H1 (cell line): ENCODE results near the gene KCNG3. TPM values are rescaled to one million over a fixed set of nuclear protein-coding genes. Genes with fewer than 3 reads are reported as not detected.
A peak's percentile ranks its signal among the peaks of the same experiment; 100 is the strongest.

ENCODE experiments used
- CTCF ChIA-PET: fragments of 300-600 bp; sonication (Branson Sonifier 250); formaldehyde crosslinking; loops from one replicate; lab custom pipeline; 2021; ENCODE audit not compliant: partially characterized antibody; lab: Charles Lee
- POLR2A ChIA-PET: fragments of 300-600 bp; sonication (Branson Sonifier 250); formaldehyde crosslinking; loops from one replicate; lab custom pipeline; 2021; ENCODE audit warnings: inconsistent platforms; ENCODE audit not compliant: partially characterized antibody; lab: Charles Lee
- DNase-seq, 2 experiments: peaks; one replicate each; pipeline versions ENCODE4 v3.0.0 to v3.0.0-alpha.2; 2010 to 2022; ENCODE audit warnings: low spot score in 2 of 2, low read depth in 1 of 2, mixed read lengths in 1 of 2
- FAIRE-seq: peaks from 2 replicates; lab custom pipeline; 2011; peaks lifted over from hg19 to GRCh38; lab: Jason Lieb, UNC
- H2AFZ ChIP-seq: 2 replicates; pipeline ENCODE4 v1.8.1; 2012; ENCODE audit warnings: low read length, inconsistent platforms
- H2AK5ac ChIP-seq: 2 replicates; pipeline ENCODE4 v1.6.1; 2013; ENCODE audit warnings: low read depth, low read length
- H2BK120ac ChIP-seq: replicated peaks from 2 replicates; pipeline ENCODE3; 2013; ENCODE audit warnings: low read depth, low read length, inconsistent platforms
- H2BK12ac ChIP-seq: 2 replicates; pipeline ENCODE4 v1.6.1; 2013; ENCODE audit warnings: low read depth, low read length
- H2BK15ac ChIP-seq: 2 replicates; pipeline ENCODE4 v1.6.1; 2013; ENCODE audit warnings: low read length
- H2BK20ac ChIP-seq: 2 replicates; pipeline ENCODE4 v1.6.1; 2013; ENCODE audit warnings: low read length
- H2BK5ac ChIP-seq: 2 replicates; pipeline ENCODE4 v1.6.1; 2013; ENCODE audit warnings: low read depth, low read length
- H3K14ac ChIP-seq: 2 replicates; pipeline ENCODE4 v1.6.1; 2013; ENCODE audit warnings: inconsistent platforms; ENCODE audit not compliant: insufficient read length
- H3K18ac ChIP-seq: 2 replicates; pipeline ENCODE4 v1.6.1; 2013; ENCODE audit warnings: low read length; ENCODE audit errors: extremely low read depth
- H3K23ac ChIP-seq: 2 replicates; pipeline ENCODE4 v1.6.1; 2013; ENCODE audit warnings: inconsistent platforms; ENCODE audit not compliant: insufficient read length
- H3K23me2 ChIP-seq: 2 replicates; pipeline ENCODE4 v1.6.1; 2013; ENCODE audit warnings: low read depth, low read length
- H3K27ac ChIP-seq: 2 replicates; pipeline ENCODE4 v1.6.1; 2011; ENCODE audit warnings: low read depth, low read length, inconsistent platforms
- H3K27me3 ChIP-seq, 4 experiments: replicated peaks in 1 of 4; 1 replicate in 1 of 4; 2 replicates in 3 of 4; pipeline versions ENCODE4 v1.6.1 to v1.8.1; 2011 to 2013; ENCODE audit warnings: low read length in 3 of 4, mild to moderate bottlenecking in 3 of 4, inconsistent platforms in 2 of 4, mixed read lengths in 2 of 4, moderate library complexity in 1 of 4; ENCODE audit not compliant: control insufficient read depth in 3 of 4, insufficient read depth in 3 of 4; ENCODE audit errors: extremely low read depth in 1 of 4
- H3K36me3 ChIP-seq, 4 experiments: 2 replicates each; pipeline versions ENCODE4 v1.6.1 to v1.8.1; 2011 to 2013; ENCODE audit warnings: mild to moderate bottlenecking in 4 of 4, low read length in 3 of 4, moderate library complexity in 2 of 4, control low read depth in 1 of 4, inconsistent platforms in 1 of 4; ENCODE audit not compliant: insufficient read depth in 4 of 4, control insufficient read depth in 2 of 4
- H3K4ac ChIP-seq: replicated peaks from 2 replicates; pipeline ENCODE3; 2013; ENCODE audit warnings: low read length, low read depth, mixed read lengths, inconsistent platforms; ENCODE audit not compliant: insufficient read length
- H3K4me1 ChIP-seq, 4 experiments: replicated peaks in 1 of 4; 1 replicate in 1 of 4; 2 replicates in 3 of 4; pipeline versions ENCODE4 v1.6.1 to v1.8.1; 2011 to 2013; ENCODE audit warnings: low read length in 3 of 4, inconsistent platforms in 2 of 4, mixed read lengths in 1 of 4; ENCODE audit not compliant: insufficient read depth in 4 of 4, control insufficient read depth in 3 of 4
- H3K4me2 ChIP-seq, 2 experiments: 2 replicates each; pipeline versions ENCODE4 v1.6.1 to v1.8.1; 2011 to 2013; ENCODE audit warnings: low read depth in 2 of 2, low read length in 2 of 2, control low read depth in 1 of 2, inconsistent platforms in 1 of 2, mild to moderate bottlenecking in 1 of 2; ENCODE audit not compliant: insufficient read depth in 1 of 2
- H3K4me3 ChIP-seq, 4 experiments: fragments of 200-600, 300-600 bp in 1 of 4; sonication (generic), shearing (Covaris generic), sonication (Bioruptor Twin) in 1 of 4; 2 replicates each; pipeline versions ENCODE4 v1.5.1 to v1.8.1; 2011 to 2016; ENCODE audit warnings: low read length in 4 of 4, low read depth in 3 of 4, control low read depth in 2 of 4, inconsistent platforms in 2 of 4, mild to moderate bottlenecking in 2 of 4, mixed read lengths in 1 of 4, moderate library complexity in 1 of 4; ENCODE audit not compliant: insufficient read depth in 2 of 4; ENCODE audit errors: extremely low read depth in 1 of 4
- H3K56ac ChIP-seq: replicated peaks from 2 replicates; pipeline ENCODE3; 2013; ENCODE audit warnings: low read depth, mild to moderate bottlenecking, mixed read lengths, low read length, inconsistent platforms; ENCODE audit not compliant: insufficient read length
- H3K79me1 ChIP-seq: 2 replicates; pipeline ENCODE4 v1.6.1; 2013; ENCODE audit warnings: low read depth, low read length, control low read depth
- H3K79me2 ChIP-seq, 2 experiments: 2 replicates each; pipeline versions ENCODE4 v1.6.1 to v1.8.1; 2012 to 2013; ENCODE audit warnings: low read length in 2 of 2, mild to moderate bottlenecking in 2 of 2, inconsistent platforms in 1 of 2; ENCODE audit not compliant: insufficient read depth in 2 of 2, control insufficient read depth in 1 of 2
- H3K9ac ChIP-seq, 4 experiments: replicated peaks in 1 of 4; 1 replicate in 1 of 4; 2 replicates in 3 of 4; pipeline versions ENCODE4 v1.6.1 to v1.8.1; 2011 to 2013; ENCODE audit warnings: low read depth in 3 of 4, low read length in 3 of 4, control low read depth in 2 of 4, mild to moderate bottlenecking in 2 of 4, moderate library complexity in 2 of 4, inconsistent platforms in 1 of 4; ENCODE audit errors: extremely low read depth in 1 of 4
- H3K9me3 ChIP-seq, 2 experiments: 2 replicates each; pipeline versions ENCODE4 v1.6.1 to v1.8.1; 2012 to 2013; ENCODE audit warnings: mild to moderate bottlenecking in 2 of 2, moderate library complexity in 2 of 2, control low read depth in 1 of 2, inconsistent platforms in 1 of 2, low read depth in 1 of 2, low read length in 1 of 2, mixed read lengths in 1 of 2; ENCODE audit not compliant: insufficient read depth in 2 of 2
- H4K20me1 ChIP-seq, 2 experiments: replicated peaks in 1 of 2; 2 replicates each; pipeline versions ENCODE3 to v1.8.1; 2011 to 2013; ENCODE audit warnings: inconsistent platforms in 2 of 2, low read length in 2 of 2, mild to moderate bottlenecking in 1 of 2; ENCODE audit not compliant: insufficient read depth in 2 of 2, control insufficient read depth in 1 of 2
- H4K5ac ChIP-seq: 2 replicates; pipeline ENCODE4 v1.6.1; 2013; ENCODE audit warnings: low read length, low read depth, mixed read lengths, inconsistent platforms; ENCODE audit not compliant: insufficient read length
- H4K8ac ChIP-seq: 2 replicates; pipeline ENCODE4 v1.8.0; 2013; ENCODE audit warnings: mild to moderate bottlenecking, moderate library complexity, low read length, inconsistent platforms; ENCODE audit not compliant: insufficient read depth; ENCODE audit errors: extremely low read depth
- H4K91ac ChIP-seq: replicated peaks from 2 replicates; pipeline ENCODE3; 2013; ENCODE audit warnings: low read length, mixed read lengths, inconsistent platforms; ENCODE audit not compliant: insufficient read length
- ASH2L ChIP-seq: fragments of 200-600, 300-600 bp; sonication (generic); IDR thresholded peaks from one replicate; pipeline ENCODE4 v1.7.1; 2017; ENCODE audit warnings: low read length
- CBX8 ChIP-seq: fragments of 300-800, 300-1000 bp; sonication (generic); IDR thresholded peaks from 2 replicates; pipeline ENCODE4 v1.7.1; 2016; ENCODE audit warnings: low read depth, low read length, borderline replicate concordance
- TAF7 ChIP-seq: optimal IDR thresholded peaks from 2 replicates; pipeline ENCODE3; 2011; ENCODE audit warnings: low read depth, mild to moderate bottlenecking, inconsistent platforms, low read length, moderate library complexity, borderline replicate concordance
- WGBS, 2 experiments: shearing (Covaris generic) in 1 of 2; methylation state at CpG; one replicate each; pipeline versions ENCODE4 v1.1.6 to v1.1.7; 2013 to 2015; ENCODE audit warnings: low lambda C conversion rate in 2 of 2, mixed read lengths in 2 of 2, inconsistent platforms in 1 of 2, low coverage in 1 of 2, missing lambda C conversion rate in 1 of 2; ENCODE audit not compliant: insufficient replicate concordance in 2 of 2, insufficient coverage in 1 of 2, insufficient read length in 1 of 2; ENCODE audit errors: extremely low coverage in 1 of 2, missing lambda C conversion rate in 1 of 2; 5-methylcytosine and 5-hydroxymethylcytosine counted together
- polyA plus RNA-seq, 7 experiments: library from polyadenylated mRNA; depleted of rRNA in 3 of 7; stranded (reverse) in 5 of 7; unstranded in 2 of 7; fragments of >200 nt in 5 of 7; fragments of 200-250 nt in 2 of 7; gene quantifications; 1 replicate in 5 of 7; 2 replicates in 1 of 7; 4 replicates in 1 of 7; pipeline versions ENCODE4 v1.2.1 to v1.2.3, GENCODE V29; 2011 to 2013; ENCODE audit warnings: missing spikeins in 2 of 7, mixed read lengths in 2 of 7
- total RNA-seq: library from RNA; stranded (reverse); fragmentation: NEBNext Ultra II Directional; extraction: Animal tissue kit (Norgen Biotek cat#: 25700); gene quantifications from 2 replicates; pipeline ENCODE4 v1.2.1, GENCODE V29; 2021
- TF ChIP-seq, protein P1 (sequence below): IDR thresholded peaks from 2 replicates; pipeline ENCODE4 v1.6.1; 2012; ENCODE audit warnings: low read length, inconsistent platforms
- TF ChIP-seq, protein P2 (sequence below), 3 experiments: IDR thresholded peaks; 1 replicate in 2 of 3; 2 replicates in 1 of 3; pipeline versions ENCODE4 v1.5.1 to v1.6.1; 2011; ENCODE audit warnings: low read length in 3 of 3, mild to moderate bottlenecking in 3 of 3, inconsistent platforms in 2 of 3, low read depth in 1 of 3, moderate library complexity in 1 of 3; ENCODE audit not compliant: insufficient read depth in 1 of 3; ENCODE audit errors: control extremely low read depth in 1 of 3

KCNG3 gene
- total and polyA plus RNA-seq, 2 of the 8 experiments (the other 6 are each of a cell fraction or from before 2014, with no cell fraction given) = 8.1 to 21.3 TPM

DNA sequence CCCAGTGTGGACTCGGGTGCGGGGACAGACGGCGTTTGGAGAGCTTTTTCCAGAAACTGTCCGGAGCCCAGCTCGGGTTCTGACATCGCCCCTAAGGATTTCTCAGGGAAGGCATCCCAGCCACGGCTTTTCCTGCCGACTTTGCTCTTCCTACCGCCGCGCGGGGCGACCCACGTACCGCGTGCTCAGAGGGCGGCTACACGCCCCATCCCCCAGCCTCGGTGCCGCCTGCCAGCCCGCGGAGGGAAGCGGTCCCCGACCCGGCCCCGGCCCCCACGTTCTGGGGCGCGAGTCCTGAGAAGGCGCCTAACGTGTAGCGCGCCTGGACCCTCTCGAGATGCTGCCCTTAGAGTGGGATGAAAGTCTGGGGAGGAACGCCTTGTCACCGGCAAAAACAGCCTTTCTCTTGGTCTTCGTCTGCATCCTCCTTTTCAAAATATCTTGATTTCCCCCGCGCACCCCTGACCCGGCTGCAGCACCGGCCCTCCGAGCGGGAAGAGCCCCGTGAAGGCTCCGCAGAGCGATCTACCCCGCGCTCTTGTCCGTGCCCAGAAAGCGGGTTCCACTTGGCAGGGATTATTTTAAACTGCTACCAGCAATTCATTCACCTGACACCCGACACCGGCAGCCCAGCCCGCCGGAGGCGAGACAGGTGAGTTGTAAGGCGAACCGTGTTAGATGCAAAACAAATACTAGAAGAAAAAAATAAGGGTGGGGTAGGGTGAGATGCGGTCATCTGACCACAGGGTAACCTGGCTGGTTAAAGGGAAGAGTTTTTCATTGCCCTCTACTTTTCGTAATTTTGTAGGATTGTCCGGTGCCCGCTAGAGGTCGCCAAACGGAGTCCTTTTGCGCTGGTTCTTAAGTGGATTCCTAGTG lies 812 bp upstream of the KCNG3 start:
- ChIA-PET CTCF (interaction anchor here (0.6 to 1.5 kb wide), 5 partner anchors 9 to 281 kb away, joined by 3 to 4 read pairs (median 3); no protein-coding TSS in a partner anchor), POLR2A (interaction anchor here (0.8 to 1.8 kb wide), 9 partner anchors 11 to 134 kb away, joined by 3 to 8 read pairs (median 4); partner anchors contain the start of gene COX7A2L)
- 1% methylated on average over 62 of the region's 65 CpGs; no CpG with 5 or more reads in 1 of the 2 experiments for WGBS, 2 experiments
- H3K4me3 ChIP-seq = peak overlapping the region; percentile 67 to 93 (median 79)
- peak overlapping the region; percentile 22 to 77 (median 70) for H3K9ac ChIP-seq
- H2BK12ac ChIP-seq = peak overlapping the region; percentile 91
- H3K23me2 ChIP-seq = peaks cover 32% of the 10 kb centered on the region
- H3K4me1 ChIP-seq = peaks cover 3 to 9% (median 6%) of the 10 kb centered on the region in 4 experiments; a peak in 5 of 7 replicates
- H3K79me2 ChIP-seq = peaks cover 31 to 48% of the 10 kb centered on the region in 2 experiments
- H3K36me3 ChIP-seq = peaks cover 0 to 27% (median 0%) of the 10 kb centered on the region in 4 experiments; a peak in 2 of 8 replicates
- no peak overlapping the region for H2AFZ ChIP-seq
- no peak overlapping the region for H2BK120ac ChIP-seq
- H4K91ac ChIP-seq = peak overlapping the region; percentile 86
- H4K5ac ChIP-seq = peak overlapping the region; percentile 87
- peak overlapping the region; percentile 92 for H2BK5ac ChIP-seq
- peak overlapping the region; percentile 71 to 93 for H3K4me2 ChIP-seq
- peak overlapping the region; percentile 34; the same call in 1 of the 2 replicates for H3K27ac ChIP-seq
- no peak overlapping the region for H2AK5ac ChIP-seq
- H3K9me3 ChIP-seq = no peaks in the 10 kb centered on the region
- H2BK15ac ChIP-seq = peak overlapping the region; percentile 29; the same call in 1 of the 2 replicates
- peak; percentile 88 for DNase-seq
- H3K79me1 ChIP-seq = peaks cover 4% of the 10 kb centered on the region
- H3K56ac ChIP-seq = peak overlapping the region; percentile 84
- H3K4ac ChIP-seq = peak overlapping the region; percentile 71
- H2BK20ac ChIP-seq = no peak overlapping the region
- peak overlapping the region; percentile 89 for H3K18ac ChIP-seq
- H4K8ac ChIP-seq = peak overlapping the region; percentile 83
- no peak overlapping the region for H3K23ac ChIP-seq
- H3K27me3 ChIP-seq = no peaks in the 10 kb centered on the region; a peak in 1 of 7 replicates
- H4K20me1 ChIP-seq = peaks cover 16 to 20% of the 10 kb centered on the region in 2 experiments
- H3K14ac ChIP-seq = no peak overlapping the region
- peak; percentile 95 for FAIRE-seq
- TF ChIP-seq ASH2L (peak; percentile 65), TAF7 (no peak), CBX8 (no peak)
- TF ChIP-seq, protein P1, sequence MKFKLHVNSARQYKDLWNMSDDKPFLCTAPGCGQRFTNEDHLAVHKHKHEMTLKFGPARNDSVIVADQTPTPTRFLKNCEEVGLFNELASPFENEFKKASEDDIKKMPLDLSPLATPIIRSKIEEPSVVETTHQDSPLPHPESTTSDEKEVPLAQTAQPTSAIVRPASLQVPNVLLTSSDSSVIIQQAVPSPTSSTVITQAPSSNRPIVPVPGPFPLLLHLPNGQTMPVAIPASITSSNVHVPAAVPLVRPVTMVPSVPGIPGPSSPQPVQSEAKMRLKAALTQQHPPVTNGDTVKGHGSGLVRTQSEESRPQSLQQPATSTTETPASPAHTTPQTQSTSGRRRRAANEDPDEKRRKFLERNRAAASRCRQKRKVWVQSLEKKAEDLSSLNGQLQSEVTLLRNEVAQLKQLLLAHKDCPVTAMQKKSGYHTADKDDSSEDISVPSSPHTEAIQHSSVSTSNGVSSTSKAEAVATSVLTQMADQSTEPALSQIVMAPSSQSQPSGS = no peak; the same call in 1 of the 2 replicates
- TF ChIP-seq, protein P2, sequence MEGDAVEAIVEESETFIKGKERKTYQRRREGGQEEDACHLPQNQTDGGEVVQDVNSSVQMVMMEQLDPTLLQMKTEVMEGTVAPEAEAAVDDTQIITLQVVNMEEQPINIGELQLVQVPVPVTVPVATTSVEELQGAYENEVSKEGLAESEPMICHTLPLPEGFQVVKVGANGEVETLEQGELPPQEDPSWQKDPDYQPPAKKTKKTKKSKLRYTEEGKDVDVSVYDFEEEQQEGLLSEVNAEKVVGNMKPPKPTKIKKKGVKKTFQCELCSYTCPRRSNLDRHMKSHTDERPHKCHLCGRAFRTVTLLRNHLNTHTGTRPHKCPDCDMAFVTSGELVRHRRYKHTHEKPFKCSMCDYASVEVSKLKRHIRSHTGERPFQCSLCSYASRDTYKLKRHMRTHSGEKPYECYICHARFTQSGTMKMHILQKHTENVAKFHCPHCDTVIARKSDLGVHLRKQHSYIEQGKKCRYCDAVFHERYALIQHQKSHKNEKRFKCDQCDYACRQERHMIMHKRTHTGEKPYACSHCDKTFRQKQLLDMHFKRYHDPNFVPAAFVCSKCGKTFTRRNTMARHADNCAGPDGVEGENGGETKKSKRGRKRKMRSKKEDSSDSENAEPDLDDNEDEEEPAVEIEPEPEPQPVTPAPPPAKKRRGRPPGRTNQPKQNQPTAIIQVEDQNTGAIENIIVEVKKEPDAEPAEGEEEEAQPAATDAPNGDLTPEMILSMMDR (IDR thresholded peaks at IDR 0.05; ENCODE audit: control extremely low read depth in 1 of 3, insufficient read depth in 1 of 3, low read depth in 1 of 3, low read length in 3 of 3) = peak; percentile 63 to 89 (median 86)
